ENCODE data around the gene ZFAND3. TPM values are rescaled to one million over a fixed set of nuclear protein-coding genes. Genes with fewer than 3 reads are reported as not detected.
A peak's percentile ranks its signal among the peaks of the same experiment; 100 is the strongest.

The ZFAND3 gene
- total RNA-seq, 4 donors from 2014 or later, result 46.3 to 73.6 (median 49.3) TPM

DNA sequence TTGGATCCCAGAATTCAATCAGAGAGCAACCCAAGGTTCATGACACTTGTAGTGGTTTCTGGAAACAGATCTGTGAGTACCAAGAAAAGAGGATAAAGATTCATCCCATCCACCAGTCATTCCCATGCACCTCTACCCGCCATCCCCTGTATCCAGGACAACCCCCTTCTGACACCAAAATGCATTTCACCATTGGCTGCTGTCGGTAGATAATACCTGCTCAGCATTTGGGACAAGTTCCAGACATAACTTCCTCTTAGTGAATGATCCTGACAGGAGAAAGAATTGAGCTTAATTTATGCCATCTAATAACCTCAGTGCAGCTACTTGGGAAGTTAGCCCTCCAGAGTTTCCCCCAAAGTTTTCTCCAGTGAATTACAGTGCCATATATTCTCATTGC, 329.1 kb downstream of the ZFAND3 start:
- Histone ChIP-seq H3K9me3 (no peaks in the 10 kb centered on the region), H3K4me1 (peaks cover 0 to 26% (median 11%) of the 10 kb centered on the region in 3 donors), H3K36me3 (peaks cover 0 to 46% of the 10 kb centered on the region in 2 donors), H3K4me3 (no peak overlapping the region), H3K27me3 (no peaks in the 10 kb centered on the region), H3K27ac (no peak overlapping the region)
- no peak for TF ChIP-seq POLR2AphosphoS5 (IDR thresholded peaks at IDR 0.05)
- TF ChIP-seq, protein P1, sequence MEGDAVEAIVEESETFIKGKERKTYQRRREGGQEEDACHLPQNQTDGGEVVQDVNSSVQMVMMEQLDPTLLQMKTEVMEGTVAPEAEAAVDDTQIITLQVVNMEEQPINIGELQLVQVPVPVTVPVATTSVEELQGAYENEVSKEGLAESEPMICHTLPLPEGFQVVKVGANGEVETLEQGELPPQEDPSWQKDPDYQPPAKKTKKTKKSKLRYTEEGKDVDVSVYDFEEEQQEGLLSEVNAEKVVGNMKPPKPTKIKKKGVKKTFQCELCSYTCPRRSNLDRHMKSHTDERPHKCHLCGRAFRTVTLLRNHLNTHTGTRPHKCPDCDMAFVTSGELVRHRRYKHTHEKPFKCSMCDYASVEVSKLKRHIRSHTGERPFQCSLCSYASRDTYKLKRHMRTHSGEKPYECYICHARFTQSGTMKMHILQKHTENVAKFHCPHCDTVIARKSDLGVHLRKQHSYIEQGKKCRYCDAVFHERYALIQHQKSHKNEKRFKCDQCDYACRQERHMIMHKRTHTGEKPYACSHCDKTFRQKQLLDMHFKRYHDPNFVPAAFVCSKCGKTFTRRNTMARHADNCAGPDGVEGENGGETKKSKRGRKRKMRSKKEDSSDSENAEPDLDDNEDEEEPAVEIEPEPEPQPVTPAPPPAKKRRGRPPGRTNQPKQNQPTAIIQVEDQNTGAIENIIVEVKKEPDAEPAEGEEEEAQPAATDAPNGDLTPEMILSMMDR (IDR thresholded peaks at IDR 0.05), result no peak
- no peak for TF ChIP-seq POLR2A (IDR thresholded peaks at IDR 0.05)
- TF ChIP-seq EP300 (IDR thresholded peaks at IDR 0.05), result no peak
- WGBS, 2 donors (ENCODE audit: low coverage in 1 of 2), result 75 to 94% methylated on average over 2 of the region's 2 CpGs
- no peak for ATAC-seq

DNA sequence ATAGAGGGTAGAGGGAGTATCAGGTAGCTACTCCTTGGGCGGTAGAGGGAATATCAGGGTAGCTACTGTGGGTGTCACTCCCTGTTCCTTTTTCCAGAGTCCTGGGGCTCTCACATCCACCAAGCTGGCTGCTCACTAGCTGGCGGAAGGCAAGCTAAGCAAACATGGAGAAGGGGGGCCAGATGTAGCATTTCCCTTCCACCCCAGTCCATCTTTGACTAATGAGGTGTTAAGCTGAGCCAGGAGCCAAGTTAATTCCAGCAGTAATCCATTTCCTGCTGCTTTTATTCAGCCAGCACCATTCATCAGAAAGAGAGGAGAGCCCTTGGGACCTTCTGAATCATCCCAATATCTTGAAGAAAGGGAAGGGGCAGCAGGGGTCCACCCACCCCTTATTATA, 330.0 kb downstream of the ZFAND3 start:
- WGBS, 2 donors (ENCODE audit: low coverage in 1 of 2), result 15 to 29% methylated on average over 1 to 2 of the region's 2 CpGs
- TF ChIP-seq EP300 (IDR thresholded peaks at IDR 0.05) (no peak), POLR2AphosphoS5 (IDR thresholded peaks at IDR 0.05) (peak; percentile 54)
- TF ChIP-seq, protein P1 (IDR thresholded peaks at IDR 0.05), result no peak
- ATAC-seq, result peak; percentile 57
- Histone ChIP-seq H3K36me3 (peaks cover 0 to 55% of the 10 kb centered on the region in 2 donors), H3K4me1 (peaks cover 0 to 21% (median 11%) of the 10 kb centered on the region in 3 donors), H3K4me3 (no peak overlapping the region), H3K27me3 (no peaks in the 10 kb centered on the region), H3K27ac (no peak overlapping the region), H3K9me3 (no peaks in the 10 kb centered on the region)

DNA sequence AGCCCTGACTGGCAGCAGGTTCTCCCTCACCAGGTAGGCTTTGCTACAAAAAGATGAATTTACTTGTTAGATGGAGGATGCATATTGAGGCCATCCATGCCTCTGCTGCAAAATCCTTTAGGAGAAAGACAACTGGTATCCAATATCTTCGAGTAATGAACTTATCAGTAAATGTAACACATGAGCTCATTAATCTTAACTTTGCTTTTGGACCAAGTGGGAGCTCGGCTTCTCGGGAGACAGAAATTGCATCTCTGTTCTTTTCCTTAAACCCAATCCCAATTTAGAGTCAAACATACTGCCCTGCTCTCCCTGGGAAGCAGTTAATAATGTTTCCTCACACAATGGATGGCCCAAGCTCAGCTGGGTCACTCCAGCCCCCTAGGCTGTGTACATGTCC, 330.5 kb downstream of the ZFAND3 start:
- H3K9me3 ChIP-seq, result no peaks in the 10 kb centered on the region
- H3K27me3 ChIP-seq, result no peaks in the 10 kb centered on the region
- no peak overlapping the region for H3K27ac ChIP-seq
- peaks cover 0 to 18% (median 11%) of the 10 kb centered on the region in 3 donors for H3K4me1 ChIP-seq
- 49 to 70% methylated on average over 2 to 3 of the region's 3 CpGs for WGBS, 2 donors (ENCODE audit: low coverage in 1 of 2)
- TF ChIP-seq POLR2AphosphoS5 (IDR thresholded peaks at IDR 0.05) (no peak), POLR2A (IDR thresholded peaks at IDR 0.05) (no peak), EP300 (IDR thresholded peaks at IDR 0.05) (no peak)
- TF ChIP-seq, protein P1 (IDR thresholded peaks at IDR 0.05), result no peak
- peaks cover 0 to 58% of the 10 kb centered on the region in 2 donors for H3K36me3 ChIP-seq
- no peak for ATAC-seq
- H3K4me3 ChIP-seq, result no peak overlapping the region

DNA sequence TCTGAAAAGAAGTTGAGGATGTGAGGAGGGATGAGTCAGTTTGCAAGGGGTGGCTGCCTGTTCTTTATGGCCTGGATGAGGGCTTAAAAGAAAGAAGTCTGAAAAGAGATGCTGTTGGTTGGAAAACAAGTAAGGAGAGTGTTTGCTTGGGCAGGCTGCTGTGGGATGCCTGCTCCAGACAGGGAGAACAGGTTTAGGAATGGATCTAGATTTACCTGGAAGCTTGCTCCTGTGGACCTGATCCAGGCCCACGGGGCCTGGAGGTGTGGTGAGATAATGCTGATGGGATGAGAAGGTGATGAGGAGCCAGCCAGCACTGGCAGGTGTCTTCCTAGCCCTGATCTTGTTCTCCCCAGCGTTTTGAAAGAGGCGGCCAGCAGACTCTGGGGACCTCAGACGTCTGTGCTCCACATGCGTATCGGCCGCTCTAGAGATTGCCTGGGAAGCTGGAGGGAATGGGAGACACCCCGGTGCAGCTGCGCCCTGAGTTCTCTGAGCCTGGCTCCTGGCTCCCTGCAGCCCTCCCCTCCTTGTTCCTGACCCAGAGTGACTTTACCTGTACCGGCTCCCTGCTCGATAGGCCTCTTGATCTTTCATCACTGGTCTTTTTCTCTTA, 331.3 kb downstream of the ZFAND3 start:
- H3K36me3 ChIP-seq, result peaks cover 0 to 53% of the 10 kb centered on the region in 2 donors

More for the DNA sequence above, 331.3 kb downstream of the ZFAND3 start:
- Histone ChIP-seq H3K4me1 (peaks cover 0 to 18% (median 11%) of the 10 kb centered on the region in 3 donors), H3K9me3 (no peaks in the 10 kb centered on the region), H3K27me3 (no peaks in the 10 kb centered on the region), H3K4me3 (no peak overlapping the region), H3K27ac (no peak overlapping the region)
- ATAC-seq, result no peak
- no peak for TF ChIP-seq POLR2AphosphoS5 (IDR thresholded peaks at IDR 0.05)
- TF ChIP-seq, protein P1 (IDR thresholded peaks at IDR 0.05), result no peak
- no peak for TF ChIP-seq POLR2A (IDR thresholded peaks at IDR 0.05)
- no peak for TF ChIP-seq EP300 (IDR thresholded peaks at IDR 0.05)
- WGBS, 2 donors (ENCODE audit: low coverage in 1 of 2), result 80 to 90% methylated on average over 1 to 10 of the region's 11 CpGs
